ENCODE data around the gene DNAJB8. TPM values are rescaled to one million over a fixed set of nuclear protein-coding genes. Genes with fewer than 3 reads are reported as not detected.
A peak's percentile ranks its signal among the peaks of the same experiment; 100 is the strongest.

The DNAJB8 gene
- total RNA-seq, 1 experiment from 2014 or later = not detected

- Histone ChIP-seq H3K4me1 (replicated peaks) (peaks cover 8% of the 10 kb centered on the region), H3K4me3 (no peak overlapping the region), H3K36me3 (no peaks in the 10 kb centered on the region), H3K27me3 (replicated peaks) (no peaks in the 10 kb centered on the region), H3K27ac (no peak overlapping the region), H3K9me3 (replicated peaks) (no peaks in the 10 kb centered on the region)
- DNase-seq (ENCODE audit: low read depth in 1 of 2, low spot score in 2 of 2) = no peak
These were observed 42.1 kb downstream of the DNAJB8 start for GRCh38 chr3:128424508-128425069.

GRCh38 chr3:128423525-128424147 is 43.1 kb downstream of the DNAJB8 start:
- Histone ChIP-seq H3K36me3 (no peaks in the 10 kb centered on the region), H3K4me3 (no peak overlapping the region), H3K9me3 (replicated peaks) (no peaks in the 10 kb centered on the region), H3K27ac (no peak overlapping the region), H3K27me3 (replicated peaks) (no peaks in the 10 kb centered on the region), H3K4me1 (replicated peaks) (peaks cover 8% of the 10 kb centered on the region)
- DNase-seq (ENCODE audit: low read depth in 1 of 2, low spot score in 2 of 2) = no peak

- no peak for DNase-seq (ENCODE audit: low read depth in 1 of 2, low spot score in 2 of 2)
These were observed 43.7 kb downstream of the DNAJB8 start for GRCh38 chr3:128422762-128423524.

GRCh38 chr3:128421966-128422365 is 44.7 kb downstream of the DNAJB8 start:
- Histone ChIP-seq H3K4me3 (no peak overlapping the region), H3K27me3 (replicated peaks) (no peaks in the 10 kb centered on the region), H3K27ac (no peak overlapping the region), H3K4me1 (replicated peaks) (peaks cover 16% of the 10 kb centered on the region), H3K9me3 (replicated peaks) (no peaks in the 10 kb centered on the region), H3K36me3 (no peaks in the 10 kb centered on the region)
- no peak for DNase-seq (ENCODE audit: low read depth in 1 of 2, low spot score in 2 of 2)

More at GRCh38 chr3:128422762-128423524, 43.7 kb downstream of the DNAJB8 start:
- Histone ChIP-seq H3K27ac (no peak overlapping the region), H3K36me3 (no peaks in the 10 kb centered on the region), H3K4me3 (no peak overlapping the region), H3K9me3 (replicated peaks) (no peaks in the 10 kb centered on the region), H3K4me1 (replicated peaks) (peaks cover 8% of the 10 kb centered on the region), H3K27me3 (replicated peaks) (no peaks in the 10 kb centered on the region)

- Histone ChIP-seq H3K36me3 (no peaks in the 10 kb centered on the region), H3K4me1 (replicated peaks) (peaks cover 18% of the 10 kb centered on the region), H3K9me3 (replicated peaks) (no peaks in the 10 kb centered on the region), H3K27me3 (replicated peaks) (no peaks in the 10 kb centered on the region), H3K4me3 (no peak overlapping the region), H3K27ac (no peak overlapping the region)
- DNase-seq (ENCODE audit: low read depth in 1 of 2, low spot score in 2 of 2) = no peak
These were observed 45.3 kb downstream of the DNAJB8 start for GRCh38 chr3:128421439-128421836.

GRCh38 chr3:128420720-128421438 is 45.8 kb downstream of the DNAJB8 start:
- Histone ChIP-seq H3K4me1 (replicated peaks) (peaks cover 18% of the 10 kb centered on the region), H3K4me3 (no peak overlapping the region), H3K9me3 (replicated peaks) (no peaks in the 10 kb centered on the region), H3K36me3 (no peaks in the 10 kb centered on the region), H3K27ac (no peak overlapping the region), H3K27me3 (replicated peaks) (no peaks in the 10 kb centered on the region)
- no peak for DNase-seq (ENCODE audit: low read depth in 1 of 2, low spot score in 2 of 2)

- Histone ChIP-seq H3K4me3 (no peak overlapping the region), H3K27ac (no peak overlapping the region), H3K27me3 (replicated peaks) (no peaks in the 10 kb centered on the region), H3K36me3 (no peaks in the 10 kb centered on the region), H3K9me3 (replicated peaks) (no peaks in the 10 kb centered on the region), H3K4me1 (replicated peaks) (peaks cover 23% of the 10 kb centered on the region)
- no peak for DNase-seq (ENCODE audit: low read depth in 1 of 2, low spot score in 2 of 2)
These were observed 46.4 kb downstream of the DNAJB8 start for GRCh38 chr3:128420289-128420688.

GRCh38 chr3:128419311-128419710 is 47.4 kb downstream of the DNAJB8 start:
- H3K4me1 ChIP-seq (replicated peaks) = peaks cover 23% of the 10 kb centered on the region
- no peaks in the 10 kb centered on the region for H3K9me3 ChIP-seq (replicated peaks)
- no peaks in the 10 kb centered on the region for H3K36me3 ChIP-seq
- DNase-seq (ENCODE audit: low read depth in 1 of 2, low spot score in 2 of 2) = no peak
- no peak overlapping the region for H3K4me3 ChIP-seq
- no peaks in the 10 kb centered on the region for H3K27me3 ChIP-seq (replicated peaks)
- no peak overlapping the region for H3K27ac ChIP-seq

- Histone ChIP-seq H3K4me1 (replicated peaks) (peaks cover 23% of the 10 kb centered on the region), H3K36me3 (no peaks in the 10 kb centered on the region), H3K4me3 (no peak overlapping the region), H3K9me3 (replicated peaks) (no peaks in the 10 kb centered on the region), H3K27ac (no peak overlapping the region), H3K27me3 (replicated peaks) (no peaks in the 10 kb centered on the region)
- no peak for DNase-seq (ENCODE audit: low read depth in 1 of 2, low spot score in 2 of 2)
These were observed 47.8 kb downstream of the DNAJB8 start for GRCh38 chr3:128418900-128419299.

GRCh38 chr3:128416578-128417211 is 50.0 kb downstream of the DNAJB8 start:
- H3K4me3 ChIP-seq = no peak overlapping the region
- no peaks in the 10 kb centered on the region for H3K36me3 ChIP-seq
- H3K4me1 ChIP-seq (replicated peaks) = peaks cover 23% of the 10 kb centered on the region
- peak overlapping the region; percentile 33 for H3K27ac ChIP-seq
- H3K27me3 ChIP-seq (replicated peaks) = no peaks in the 10 kb centered on the region
- peak; percentile 57 to 87 for DNase-seq (ENCODE audit: low read depth in 1 of 2, low spot score in 2 of 2)
- no peaks in the 10 kb centered on the region for H3K9me3 ChIP-seq (replicated peaks)

GRCh38 chr3:128415773-128416577 is 50.7 kb downstream of the DNAJB8 start:
- peak in 1 of 2 experiments; percentile 9 for DNase-seq (ENCODE audit: low read depth in 1 of 2, low spot score in 2 of 2)
- Histone ChIP-seq H3K36me3 (no peaks in the 10 kb centered on the region), H3K4me1 (replicated peaks) (peaks cover 23% of the 10 kb centered on the region), H3K9me3 (replicated peaks) (no peaks in the 10 kb centered on the region), H3K27ac (peak overlapping the region; percentile 49), H3K4me3 (no peak overlapping the region), H3K27me3 (replicated peaks) (no peaks in the 10 kb centered on the region)

- peaks cover 23% of the 10 kb centered on the region for H3K4me1 ChIP-seq (replicated peaks)
- H3K36me3 ChIP-seq = no peaks in the 10 kb centered on the region
- H3K27ac ChIP-seq = peak overlapping the region; percentile 49; the same call in 1 of the 2 replicates
- H3K27me3 ChIP-seq (replicated peaks) = no peaks in the 10 kb centered on the region
- H3K4me3 ChIP-seq = no peak overlapping the region
- DNase-seq (ENCODE audit: low read depth in 1 of 2, low spot score in 2 of 2) = no peak
- H3K9me3 ChIP-seq (replicated peaks) = no peaks in the 10 kb centered on the region
These were observed 51.4 kb downstream of the DNAJB8 start for GRCh38 chr3:128415200-128415772.

Data from SJSA1 (cell line).